GM21447 (cell line): ENCODE results near the gene ARHGAP44.
"Not testable (repeated sequence)": the region's sequence is repeated elsewhere in the genome, so short reads cannot be mapped to it uniquely, and the experiment has no call there.

Experiments
- ATAC-seq: cut with Tn5 transposase; IDR thresholded peaks from one replicate; pipeline ENCODE4 v1.9.1; 2021; ENCODE audit not compliant: unreplicated experiment

ARHGAP44 gene

DNA sequence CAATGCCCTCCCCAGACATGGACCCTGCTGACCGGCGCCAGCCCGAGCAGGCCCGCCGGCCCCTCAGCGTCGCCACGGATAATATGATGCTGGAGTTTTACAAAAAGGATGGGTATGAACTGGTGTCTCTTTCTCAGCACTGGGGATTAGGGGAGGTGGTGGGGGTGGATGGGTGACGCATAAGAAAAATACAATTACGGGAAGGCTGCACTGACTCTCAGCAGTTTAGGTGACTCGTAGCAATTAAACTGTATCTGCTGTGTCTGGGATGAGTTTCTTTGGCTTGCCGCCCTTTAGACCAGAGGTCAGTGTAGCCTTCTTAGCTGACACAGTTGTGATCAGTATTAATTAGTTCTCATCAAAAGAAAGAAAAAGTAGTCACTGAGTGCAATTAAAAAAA lies 169.5 kb downstream of the ARHGAP44 start:
- ATAC-seq = no peak

DNA sequence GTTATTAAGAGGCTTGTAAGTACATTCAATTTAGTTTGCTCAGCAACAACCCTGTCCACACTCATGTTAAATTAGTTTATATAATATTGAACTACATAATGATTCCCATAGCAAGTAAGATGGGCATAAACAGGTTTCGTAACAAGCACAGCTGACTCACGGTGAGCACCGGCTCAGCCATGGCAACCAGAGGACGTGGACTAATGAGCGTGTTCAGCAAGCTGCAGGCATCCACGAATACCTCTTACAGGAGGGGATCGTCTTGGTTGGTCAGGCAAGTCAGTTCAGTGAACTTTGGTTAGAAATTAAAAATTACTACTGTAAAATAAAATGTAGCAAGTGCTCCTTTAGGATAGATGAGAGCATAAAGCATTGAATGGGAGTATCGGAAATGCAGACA lies 170.1 kb downstream of the ARHGAP44 start:
- no peak for ATAC-seq

DNA sequence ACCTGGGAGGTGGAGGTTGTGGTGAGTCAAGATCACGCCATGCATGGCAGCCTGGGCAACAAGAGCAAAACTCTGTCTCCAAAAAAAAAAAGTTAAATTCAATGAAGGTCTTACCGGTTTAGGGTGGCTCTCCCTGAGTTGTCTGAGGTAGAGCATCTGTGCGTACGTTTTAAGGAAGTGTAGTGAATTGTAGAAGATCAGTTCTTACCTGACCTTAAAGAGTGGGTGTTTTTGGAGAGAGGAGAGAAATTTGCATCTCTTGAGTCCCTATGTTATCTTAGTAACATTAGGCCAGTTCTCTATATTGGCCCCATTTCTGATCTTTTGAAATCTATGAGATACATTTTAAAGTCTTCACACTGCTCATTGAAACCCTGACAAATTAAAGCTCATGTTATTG lies 172.4 kb downstream of the ARHGAP44 start:
- ATAC-seq = no peak

DNA sequence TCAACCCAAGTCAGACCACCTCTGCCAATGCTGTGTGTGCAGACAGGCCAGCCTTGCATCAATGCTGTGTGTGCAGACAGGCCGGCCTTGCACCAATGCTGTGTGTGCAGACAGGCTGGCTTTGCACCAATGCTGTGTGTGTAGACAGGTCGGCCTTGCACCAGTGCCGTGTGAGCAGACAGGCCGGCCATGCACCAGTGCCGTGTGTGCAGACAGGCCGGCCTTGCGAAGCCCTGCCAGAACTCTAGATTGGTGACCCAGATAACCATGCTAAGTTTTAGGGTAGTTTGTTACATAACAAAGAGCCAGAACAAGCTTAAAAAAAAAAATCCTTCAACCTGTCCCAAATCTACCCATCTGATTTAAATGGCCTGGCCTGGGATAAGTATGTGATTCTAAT lies 174.2 kb downstream of the ARHGAP44 start:
- ATAC-seq = no peak

DNA sequence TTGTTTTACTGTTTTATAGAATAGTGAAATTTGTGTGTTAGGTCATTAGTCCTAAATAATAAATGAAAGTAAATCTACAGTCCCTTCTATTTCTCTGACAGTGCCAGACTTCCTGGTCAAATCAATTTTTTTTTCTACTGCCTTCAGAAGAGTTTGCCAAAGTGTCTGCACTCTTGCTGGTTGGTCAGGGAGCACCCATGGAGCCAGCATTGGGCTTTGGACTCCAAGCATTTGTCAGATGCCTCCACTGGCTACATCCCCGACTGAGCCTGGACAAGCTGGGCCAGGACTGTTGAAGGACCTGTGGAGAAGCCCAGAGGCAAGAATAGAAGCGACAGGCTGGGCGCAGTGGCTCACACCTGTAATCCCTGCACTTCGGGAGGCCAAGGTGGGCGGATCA lies 174.9 kb downstream of the ARHGAP44 start:
- no peak for ATAC-seq

DNA sequence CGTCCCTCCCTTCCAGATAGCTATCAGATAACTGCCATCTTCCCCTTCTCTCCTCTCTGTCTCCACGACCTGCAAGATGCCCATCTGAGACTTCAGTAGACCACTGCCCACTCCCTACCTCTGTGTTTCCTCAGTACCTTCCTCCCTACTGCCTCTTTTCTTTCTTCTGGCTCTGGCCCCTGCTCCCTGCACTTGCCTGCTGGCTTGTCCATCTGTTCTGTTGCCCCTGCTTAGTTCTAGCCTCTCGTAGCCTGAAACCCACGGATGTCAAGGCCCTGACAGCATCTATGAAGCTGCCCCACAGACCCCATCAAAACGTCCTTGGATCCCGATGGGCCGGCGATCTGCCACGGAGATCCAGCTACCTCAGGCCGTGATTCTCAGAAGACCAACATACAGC lies 175.5 kb downstream of the ARHGAP44 start:
- no peak for ATAC-seq

DNA sequence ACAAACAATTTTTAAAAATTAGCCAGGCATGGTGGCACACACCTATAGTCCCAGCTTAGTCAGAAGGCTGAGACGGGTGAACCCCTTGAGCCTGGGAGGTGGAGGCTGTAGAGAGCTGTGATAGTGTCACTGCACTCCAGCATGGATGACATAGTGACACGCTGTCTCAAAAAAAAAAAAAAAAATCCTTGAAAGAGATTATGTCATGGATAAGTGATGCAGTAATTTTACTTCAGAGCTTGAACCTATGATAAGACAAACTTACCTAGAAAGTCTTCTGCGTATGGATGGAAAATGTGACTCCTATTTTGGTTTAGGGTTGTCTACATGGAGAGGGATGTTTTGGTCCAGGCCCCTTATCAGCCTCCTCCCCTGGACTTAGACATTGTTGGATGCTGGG lies 176.7 kb downstream of the ARHGAP44 start:
- no peak for ATAC-seq

DNA sequence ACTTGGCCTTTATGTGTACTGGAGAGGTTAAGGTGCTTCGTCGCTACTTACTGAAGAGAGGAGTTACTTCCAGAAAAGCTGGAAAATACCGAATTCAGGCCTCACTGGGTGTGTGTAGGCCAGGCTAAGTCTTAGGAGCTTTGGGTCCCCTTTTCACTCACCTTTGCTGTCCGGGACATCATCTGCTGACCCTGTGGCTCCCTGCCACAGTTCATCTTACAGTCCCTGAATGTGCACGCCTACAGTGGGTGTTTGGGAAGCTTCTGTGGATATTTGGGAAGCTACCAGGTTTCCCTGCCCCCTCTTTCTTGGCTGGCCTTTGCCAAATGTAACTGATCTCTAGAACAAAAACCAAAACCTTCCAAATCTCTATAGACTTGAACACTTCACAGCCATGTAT lies 177.1 kb downstream of the ARHGAP44 start:
- no peak for ATAC-seq

DNA sequence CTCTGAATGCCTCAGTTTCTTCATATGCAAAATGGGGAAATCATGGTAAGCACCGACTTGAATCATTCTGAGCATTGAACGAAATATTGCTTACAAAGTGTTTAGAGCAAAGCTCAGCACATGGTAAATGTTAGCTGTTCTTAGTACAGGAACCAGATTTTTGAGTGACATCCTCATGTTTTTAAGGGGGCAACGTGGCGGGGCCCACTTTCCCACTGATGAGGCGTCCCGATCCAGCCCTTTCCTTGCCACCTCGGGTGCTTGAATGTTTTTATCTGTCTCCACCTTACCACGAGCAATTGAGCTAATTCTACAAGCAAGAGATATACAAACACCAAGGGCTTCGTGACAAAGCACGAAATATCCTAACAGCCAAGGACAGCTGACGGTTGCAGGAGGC lies 178.7 kb downstream of the ARHGAP44 start:
- no peak for ATAC-seq

DNA sequence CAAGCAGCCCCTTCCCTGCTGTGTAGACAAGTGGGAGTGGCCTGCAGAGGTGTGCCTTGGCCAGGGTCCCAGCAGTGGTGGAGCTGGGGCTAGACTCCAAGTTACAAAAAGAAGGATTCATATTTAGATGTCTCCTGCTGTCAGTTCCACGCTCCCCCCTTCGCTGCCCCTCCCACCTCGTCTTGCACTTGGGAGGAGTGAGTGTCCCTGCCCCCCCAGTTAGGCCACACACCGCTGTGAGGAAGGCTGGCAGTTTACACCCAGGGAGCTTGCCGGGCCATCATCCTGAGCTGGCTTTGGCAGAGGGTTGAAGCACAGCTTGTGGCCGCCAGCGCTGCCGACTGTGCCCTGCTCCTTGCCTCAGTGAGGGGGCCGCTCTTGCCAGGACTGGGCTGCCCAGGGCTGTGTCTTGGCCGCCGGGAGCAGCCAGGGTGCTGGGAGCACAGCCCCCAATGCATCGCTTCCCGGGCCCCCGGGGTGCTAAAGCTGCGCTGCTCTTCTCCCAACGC lies 184.3 kb downstream of the ARHGAP44 start:
- ATAC-seq = no peak

DNA sequence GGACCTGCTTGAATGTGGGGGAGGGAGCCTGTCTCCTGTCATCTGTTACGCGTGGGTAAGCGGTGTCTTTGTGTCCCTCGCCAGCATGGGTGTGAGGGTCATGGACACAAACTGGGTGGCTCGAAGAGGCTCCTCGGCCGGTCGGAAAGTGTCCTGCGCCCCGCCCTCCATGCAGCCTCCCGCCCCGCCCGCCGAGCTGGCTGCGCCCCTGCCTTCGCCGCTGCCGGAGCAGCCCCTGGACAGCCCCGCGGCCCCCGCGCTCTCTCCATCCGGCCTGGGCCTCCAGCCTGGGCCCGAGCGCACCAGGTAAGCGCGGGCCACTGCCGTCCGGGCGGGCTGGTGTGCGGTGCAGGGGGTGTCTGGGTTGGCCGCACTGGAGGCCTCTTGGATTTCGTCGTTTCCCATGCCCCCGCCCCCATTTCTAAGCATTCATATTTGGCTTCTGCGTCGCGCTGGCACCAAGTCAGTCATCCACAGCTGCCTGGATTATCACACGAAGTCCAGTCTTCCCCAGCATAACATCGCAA lies 184.8 kb downstream of the ARHGAP44 start:
- no peak for ATAC-seq

DNA sequence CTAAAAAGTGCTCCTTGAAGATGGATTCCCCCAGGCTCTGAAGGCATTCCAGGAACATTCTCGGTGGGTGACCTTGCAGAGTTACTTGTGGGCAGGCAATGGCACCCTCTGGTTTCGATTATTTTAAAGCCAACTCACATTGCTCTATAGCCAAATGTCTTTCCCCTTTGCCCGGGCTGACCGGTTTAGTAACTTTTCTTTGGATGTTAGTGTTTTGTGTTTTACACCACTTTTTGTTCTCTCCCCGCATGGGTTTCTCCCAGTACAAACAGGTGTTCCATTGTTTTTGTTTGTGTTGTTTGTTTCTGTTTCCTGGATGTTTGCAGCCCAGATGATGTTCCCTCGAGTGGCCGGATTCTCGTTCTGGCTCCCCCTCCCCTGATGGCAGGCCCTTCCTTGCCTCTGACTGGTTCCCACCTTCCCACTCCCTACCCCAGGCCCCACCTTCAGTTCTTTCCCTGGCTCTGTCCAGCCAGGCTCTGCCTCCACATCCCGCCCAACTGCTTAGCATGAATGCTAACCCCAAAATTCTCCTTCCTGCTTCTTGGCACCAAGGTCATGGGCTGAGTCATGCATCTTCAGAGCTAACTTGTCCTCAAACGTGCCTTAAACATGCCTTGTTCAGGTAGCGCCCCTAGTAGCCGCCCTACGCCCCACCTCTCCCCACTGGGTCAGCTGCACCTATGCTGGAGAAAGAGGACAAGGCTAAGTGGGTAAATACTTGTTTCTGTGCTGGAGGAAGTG lies 187.9 kb downstream of the ARHGAP44 start:
- ATAC-seq = no peak

DNA sequence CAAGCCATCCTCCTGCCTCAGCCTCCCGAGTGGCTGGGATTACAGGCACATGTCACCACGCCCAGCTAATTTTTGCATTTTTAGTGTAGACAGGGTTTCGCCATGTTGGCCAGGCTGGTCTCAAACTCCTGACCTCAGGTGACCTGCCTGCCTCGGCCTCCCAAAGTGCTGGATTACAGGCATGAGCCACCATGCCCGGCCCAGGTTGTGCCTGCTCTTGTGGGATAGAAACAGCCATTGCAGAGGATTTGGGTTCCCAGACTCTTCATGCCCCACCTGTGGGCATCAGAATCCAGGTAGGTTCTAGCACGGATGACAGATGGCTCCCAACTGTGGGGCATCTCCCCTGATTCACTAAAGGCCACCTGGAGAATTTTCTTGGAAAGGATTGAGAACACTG lies 189.5 kb downstream of the ARHGAP44 start:
- ATAC-seq = not testable (repeated sequence)

DNA sequence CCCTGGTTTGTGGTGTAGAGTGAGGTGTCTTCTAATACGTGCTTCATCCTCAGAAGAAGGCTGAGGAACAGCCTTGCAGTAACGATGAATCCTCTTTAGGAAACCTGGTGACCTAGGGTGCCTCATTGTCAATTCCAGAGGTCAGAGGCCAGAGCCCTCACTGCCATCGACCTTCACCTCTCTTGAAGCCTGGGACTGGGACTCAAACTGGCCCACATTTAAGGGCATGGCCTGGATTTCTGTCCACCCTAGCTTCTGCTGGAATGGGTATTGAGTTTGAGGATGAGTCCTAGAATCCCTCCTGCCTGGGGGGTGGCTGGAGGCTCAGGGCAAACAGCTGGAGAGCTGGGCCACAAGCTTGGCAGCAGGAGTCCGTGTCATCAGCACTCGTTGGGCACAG lies 189.9 kb downstream of the ARHGAP44 start:
- no peak for ATAC-seq

DNA sequence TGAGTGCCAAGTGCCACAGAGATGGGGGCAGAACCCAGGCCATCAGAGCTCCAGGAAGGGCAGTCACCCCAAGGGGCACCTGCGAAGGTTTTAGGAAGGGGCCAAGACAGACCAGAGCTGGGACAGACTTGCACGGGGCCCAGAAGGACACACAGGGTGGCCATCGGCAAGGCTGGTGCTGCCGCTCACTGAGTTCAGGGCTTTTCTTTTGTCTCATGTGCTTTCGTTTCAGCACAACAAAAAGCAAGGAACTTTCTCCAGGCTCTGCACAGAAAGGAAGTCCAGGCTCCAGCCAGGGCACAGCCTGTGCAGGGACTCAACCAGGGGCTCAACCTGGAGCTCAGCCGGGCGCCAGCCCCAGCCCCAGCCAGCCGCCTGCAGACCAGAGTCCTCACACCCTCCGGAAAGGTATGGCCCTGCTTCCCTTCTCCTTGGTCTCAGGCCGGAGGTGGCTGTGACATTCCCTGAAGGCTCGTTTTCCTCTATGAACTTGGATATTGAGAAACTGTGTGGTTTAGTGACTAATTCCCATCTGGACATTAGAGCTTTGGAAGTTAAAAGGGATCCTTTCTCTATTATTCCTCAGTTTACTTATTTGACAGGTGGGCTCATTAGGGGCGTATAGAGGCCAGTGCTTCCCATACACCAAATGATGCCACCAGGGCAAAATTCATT lies 190.7 kb downstream of the ARHGAP44 start:
- ATAC-seq = no peak

DNA sequence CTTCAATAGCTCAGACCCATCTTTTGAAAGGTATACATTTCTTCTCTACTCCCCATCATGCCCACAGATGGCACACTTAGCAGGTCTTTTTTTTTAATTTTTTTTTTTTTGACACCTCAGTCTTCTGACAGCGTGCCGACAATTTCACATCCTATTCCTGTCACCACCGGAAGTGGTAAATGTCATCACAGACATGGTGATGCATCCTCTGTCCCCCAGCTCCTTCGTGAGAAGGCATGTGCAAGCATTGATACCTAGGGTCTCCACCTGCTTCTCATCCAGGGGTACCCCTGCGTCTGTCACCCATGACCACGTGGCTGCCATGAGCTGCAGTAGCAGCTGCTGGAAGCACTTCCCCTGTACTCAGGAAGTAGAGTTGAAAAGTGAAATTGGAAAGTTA lies 192.9 kb downstream of the ARHGAP44 start:
- no peak for ATAC-seq

DNA sequence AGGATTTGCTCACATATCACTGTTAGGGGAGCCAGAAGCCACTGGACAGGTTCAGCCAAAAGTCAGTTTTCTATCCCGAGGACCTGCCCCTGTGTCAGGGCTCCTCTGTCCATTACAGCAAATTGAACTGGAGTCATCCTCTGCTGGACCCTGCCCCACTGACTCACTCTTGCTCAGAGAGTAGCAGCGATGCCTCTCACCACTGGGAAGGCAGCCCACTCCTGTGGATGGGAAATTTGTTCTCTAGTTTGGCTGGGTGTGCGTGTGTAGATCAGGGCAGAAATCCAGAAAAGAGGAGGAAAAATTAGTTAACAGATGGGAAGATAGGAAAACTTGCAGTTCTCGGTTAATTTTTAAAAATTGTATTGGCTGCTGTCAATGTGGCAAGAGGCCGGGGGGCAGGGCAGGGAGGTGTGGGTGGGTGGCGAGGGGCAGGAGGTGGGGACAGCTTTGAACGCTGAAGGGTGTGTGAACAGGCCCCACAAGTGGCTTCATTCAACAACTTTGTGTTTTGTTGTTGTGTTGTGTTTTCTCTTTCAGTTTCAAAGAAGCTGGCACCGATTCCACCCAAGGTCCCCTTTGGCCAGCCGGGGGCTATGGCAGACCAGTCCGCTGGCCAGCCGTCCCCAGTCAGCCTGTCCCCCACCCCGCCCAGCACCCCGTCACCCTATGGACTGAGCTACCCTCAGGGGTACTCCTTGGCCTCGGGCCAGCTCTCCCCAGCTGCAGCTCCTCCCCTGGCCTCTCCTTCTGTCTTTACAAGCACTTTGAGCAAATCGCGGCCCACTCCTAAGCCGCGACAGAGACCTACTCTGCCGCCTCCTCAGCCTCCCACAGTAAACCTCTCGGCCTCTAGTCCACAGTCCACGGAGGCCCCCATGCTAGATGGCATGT lies 194.9 kb downstream of the ARHGAP44 start:
- no peak for ATAC-seq

DNA sequence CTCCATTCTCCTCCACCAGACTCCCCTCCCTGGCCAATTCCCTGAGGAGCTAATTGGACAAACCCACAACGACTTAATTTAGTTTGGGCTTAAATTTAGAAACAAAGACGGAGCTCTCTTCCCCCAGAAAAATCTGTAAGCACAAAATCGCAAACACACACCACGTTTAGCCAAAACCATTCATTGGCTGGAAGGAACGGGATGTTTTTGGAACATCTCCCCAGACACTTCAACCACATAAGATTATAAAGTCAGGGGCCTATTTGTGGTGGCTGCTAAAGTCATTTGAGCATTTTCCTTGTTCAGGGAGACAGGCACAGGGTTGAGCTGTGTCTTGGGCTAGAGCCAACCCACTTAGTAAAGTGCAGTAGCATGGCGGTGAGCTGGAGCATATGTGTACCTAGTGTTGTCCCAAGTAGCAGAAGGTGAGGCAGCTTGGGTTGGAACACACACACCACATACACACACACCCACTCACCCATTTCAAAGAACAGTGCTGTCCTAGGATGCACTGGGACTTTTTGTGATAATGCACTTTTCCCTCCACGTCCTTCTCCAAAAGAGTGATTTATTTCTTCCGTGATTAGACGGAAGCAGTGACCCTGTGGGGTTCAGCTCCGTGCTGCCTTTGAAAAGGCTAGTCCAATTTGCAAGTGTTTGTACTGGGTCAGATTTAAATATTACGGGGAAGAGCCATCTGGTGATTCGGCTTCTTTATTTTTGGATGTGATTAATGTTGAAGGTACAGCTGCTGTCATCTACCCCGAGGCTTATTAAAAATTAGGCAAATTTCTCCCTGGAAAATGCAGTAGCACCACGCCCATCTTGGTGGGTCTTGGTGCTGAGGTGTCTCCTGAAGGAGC lies 196.4 kb downstream of the ARHGAP44 start:
- ATAC-seq = no peak

DNA sequence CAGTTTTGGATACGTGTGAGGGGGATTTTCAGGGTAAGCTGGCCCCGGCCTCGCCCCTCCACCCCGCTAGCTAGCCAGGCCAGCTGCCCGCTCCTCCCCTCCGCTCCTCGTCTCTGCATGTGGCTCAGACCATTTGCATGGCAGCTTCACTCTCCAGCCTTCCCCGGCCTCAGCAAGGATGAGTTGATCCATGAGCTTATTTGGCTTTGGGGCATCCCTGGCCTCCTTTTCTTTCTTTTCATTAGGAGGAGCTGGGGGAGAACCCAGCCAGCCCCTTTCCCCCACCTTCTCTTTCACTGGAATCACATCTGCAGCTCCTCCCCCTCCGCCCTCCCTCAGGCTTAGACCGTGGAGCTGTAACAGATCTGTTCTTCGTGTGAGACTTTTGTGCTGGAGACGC lies 197.8 kb downstream of the ARHGAP44 start:
- ATAC-seq = no peak

DNA sequence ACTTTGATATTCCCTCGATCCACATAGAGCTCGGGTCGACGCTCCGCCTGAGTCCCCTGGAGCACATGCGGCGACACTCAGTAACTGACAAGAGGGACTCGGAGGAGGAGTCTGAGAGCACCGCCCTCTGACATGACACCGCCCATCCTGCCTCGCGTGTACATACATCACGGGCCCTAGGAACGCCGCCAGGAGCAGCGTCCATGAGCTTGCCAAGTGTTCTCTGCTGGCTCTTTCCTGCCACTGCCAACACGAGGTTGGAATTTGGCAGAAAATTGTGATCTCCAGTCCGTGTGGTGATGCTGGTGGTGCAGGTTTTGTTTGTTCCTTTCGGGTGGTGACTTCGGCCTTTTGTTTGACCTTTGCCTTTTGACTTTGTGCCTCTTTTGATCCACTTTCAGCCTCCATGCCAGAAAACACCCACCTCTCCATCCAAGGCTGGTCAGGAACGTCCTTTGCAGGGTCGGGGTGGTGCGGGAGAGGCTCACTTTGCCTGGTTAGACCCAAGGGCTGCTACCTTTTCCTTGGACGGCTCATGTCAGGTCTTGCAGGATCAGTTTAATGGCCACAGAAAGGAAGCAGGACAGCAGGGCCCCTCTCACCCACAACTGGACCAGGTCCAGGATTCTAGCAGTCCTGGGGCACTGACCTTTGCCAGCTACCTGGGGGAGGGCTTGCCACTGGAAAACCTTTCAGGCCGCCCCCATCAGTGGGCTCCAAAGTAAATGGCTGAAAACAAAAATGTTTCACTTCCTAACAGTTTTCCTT lies 200.9 kb downstream of the ARHGAP44 start:
- ATAC-seq = no peak
